MM.1S (cell line): ENCODE results near the gene OR4K15.

ENCODE experiments used
- EZH2 ChIP-seq: fragments of 300-600 bp; sonication (generic); optimal IDR thresholded peaks from 2 replicates; pipeline ENCODE3; 2017; ENCODE audit warnings: low read depth, mild to moderate bottlenecking, antibody characterized with exemption, low read length, mixed read lengths
- EZH2phosphoT487 ChIP-seq: fragments of 300-600 bp; sonication (generic); IDR thresholded peaks from 2 replicates; pipeline ENCODE4 v1.6.1; 2018; ENCODE audit warnings: antibody characterized with exemption, low read length
- TF ChIP-seq, protein P1 (sequence below): fragments of 300-600 bp; sonication (generic); IDR thresholded peaks from 2 replicates; pipeline ENCODE4 v1.5.1; 2016; ENCODE audit warnings: antibody characterized with exemption, low read length, mixed read lengths

- TF ChIP-seq, protein P1, sequence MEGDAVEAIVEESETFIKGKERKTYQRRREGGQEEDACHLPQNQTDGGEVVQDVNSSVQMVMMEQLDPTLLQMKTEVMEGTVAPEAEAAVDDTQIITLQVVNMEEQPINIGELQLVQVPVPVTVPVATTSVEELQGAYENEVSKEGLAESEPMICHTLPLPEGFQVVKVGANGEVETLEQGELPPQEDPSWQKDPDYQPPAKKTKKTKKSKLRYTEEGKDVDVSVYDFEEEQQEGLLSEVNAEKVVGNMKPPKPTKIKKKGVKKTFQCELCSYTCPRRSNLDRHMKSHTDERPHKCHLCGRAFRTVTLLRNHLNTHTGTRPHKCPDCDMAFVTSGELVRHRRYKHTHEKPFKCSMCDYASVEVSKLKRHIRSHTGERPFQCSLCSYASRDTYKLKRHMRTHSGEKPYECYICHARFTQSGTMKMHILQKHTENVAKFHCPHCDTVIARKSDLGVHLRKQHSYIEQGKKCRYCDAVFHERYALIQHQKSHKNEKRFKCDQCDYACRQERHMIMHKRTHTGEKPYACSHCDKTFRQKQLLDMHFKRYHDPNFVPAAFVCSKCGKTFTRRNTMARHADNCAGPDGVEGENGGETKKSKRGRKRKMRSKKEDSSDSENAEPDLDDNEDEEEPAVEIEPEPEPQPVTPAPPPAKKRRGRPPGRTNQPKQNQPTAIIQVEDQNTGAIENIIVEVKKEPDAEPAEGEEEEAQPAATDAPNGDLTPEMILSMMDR = no peak
- no peak for TF ChIP-seq EZH2phosphoT487
- no peak for TF ChIP-seq EZH2
Measured at GRCh38 chr14:19949218-19949617, 26.2 kb upstream of the OR4K15 start.
